Renal cortex interstitium (tissue), 11 donors: ENCODE measurements around the gene CCDC15. TPM values are rescaled to one million over a fixed set of nuclear protein-coding genes. Genes with fewer than 3 reads are reported as not detected.
"Not testable (repeated sequence)": the region's sequence is repeated elsewhere in the genome, so short reads cannot be mapped to it uniquely, and the experiment has no call there.

Source experiments
- DNase-seq, 11 donors: peaks; one replicate each; pipeline ENCODE4 v3.0.0-alpha.2; 2013; ENCODE audit warnings: low read depth in 9 of 11, low spot score in 4 of 11; ENCODE audit errors: extremely low read depth in 1 of 11
- polyA plus RNA-seq, 3 donors: library from polyadenylated mRNA; unstranded; fragments of 120-200 nt; gene quantifications; one replicate each; pipeline ENCODE4 v1.2.1, GENCODE V29; 2013; ENCODE audit not compliant: insufficient read length in 3 of 3

Gene CCDC15
- polyA plus RNA-seq, 3 donors, result 3.6 to 4.1 (median 4.0) TPM

DNA sequence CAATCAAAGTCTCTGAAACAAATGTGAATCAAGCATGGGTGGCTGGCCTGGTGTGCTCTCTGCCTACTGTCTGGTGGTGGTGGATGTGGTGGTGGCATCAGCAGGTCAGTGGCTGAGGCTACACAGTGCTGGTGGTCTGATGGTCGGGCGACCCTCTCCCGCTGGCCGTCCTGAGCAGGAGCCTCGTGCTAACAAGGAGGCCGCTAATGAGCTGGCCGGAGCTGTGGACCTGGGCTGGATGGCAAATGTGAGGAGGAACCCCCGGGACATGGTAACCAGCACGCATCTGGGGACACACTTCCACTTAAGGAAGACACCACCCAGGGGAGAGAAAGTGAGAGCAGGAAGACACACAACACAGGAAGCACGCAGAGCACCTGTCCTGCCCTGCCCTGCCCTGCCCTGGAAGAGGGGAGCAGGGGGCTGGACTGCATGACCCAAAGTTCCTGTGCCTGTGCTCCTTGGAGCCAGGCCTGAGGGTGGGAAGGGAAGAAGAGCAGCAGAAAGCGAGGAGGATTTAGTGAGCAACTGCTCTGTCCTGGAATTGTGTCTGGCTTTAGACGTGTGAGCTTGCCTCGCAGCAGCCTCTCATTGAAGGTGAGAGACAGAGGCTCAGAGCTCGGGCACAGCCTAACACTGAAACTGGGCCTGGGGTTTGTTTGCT is 132.8 kb downstream of the CCDC15 start:
- no peak for DNase-seq

DNA sequence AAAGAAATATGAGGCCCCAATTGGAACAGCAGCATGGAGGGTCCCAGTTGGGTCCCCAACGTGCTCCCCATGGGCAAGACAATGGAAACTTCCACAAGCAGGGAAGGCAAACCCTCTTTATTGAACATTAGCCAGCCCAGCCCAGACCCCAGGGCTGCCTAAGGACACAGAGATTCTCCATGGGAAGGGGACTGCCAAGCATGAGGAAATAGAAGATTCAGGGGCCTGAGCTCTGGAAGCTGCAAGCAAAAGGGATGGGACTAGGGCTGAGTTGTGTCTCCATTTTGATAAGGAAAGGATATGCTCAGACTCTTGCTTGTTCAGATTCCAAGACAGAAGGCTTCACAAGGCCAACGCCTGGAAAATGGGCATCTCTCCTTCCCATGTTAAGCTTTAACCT is 134.1 kb downstream of the CCDC15 start:
- no peak for DNase-seq

DNA sequence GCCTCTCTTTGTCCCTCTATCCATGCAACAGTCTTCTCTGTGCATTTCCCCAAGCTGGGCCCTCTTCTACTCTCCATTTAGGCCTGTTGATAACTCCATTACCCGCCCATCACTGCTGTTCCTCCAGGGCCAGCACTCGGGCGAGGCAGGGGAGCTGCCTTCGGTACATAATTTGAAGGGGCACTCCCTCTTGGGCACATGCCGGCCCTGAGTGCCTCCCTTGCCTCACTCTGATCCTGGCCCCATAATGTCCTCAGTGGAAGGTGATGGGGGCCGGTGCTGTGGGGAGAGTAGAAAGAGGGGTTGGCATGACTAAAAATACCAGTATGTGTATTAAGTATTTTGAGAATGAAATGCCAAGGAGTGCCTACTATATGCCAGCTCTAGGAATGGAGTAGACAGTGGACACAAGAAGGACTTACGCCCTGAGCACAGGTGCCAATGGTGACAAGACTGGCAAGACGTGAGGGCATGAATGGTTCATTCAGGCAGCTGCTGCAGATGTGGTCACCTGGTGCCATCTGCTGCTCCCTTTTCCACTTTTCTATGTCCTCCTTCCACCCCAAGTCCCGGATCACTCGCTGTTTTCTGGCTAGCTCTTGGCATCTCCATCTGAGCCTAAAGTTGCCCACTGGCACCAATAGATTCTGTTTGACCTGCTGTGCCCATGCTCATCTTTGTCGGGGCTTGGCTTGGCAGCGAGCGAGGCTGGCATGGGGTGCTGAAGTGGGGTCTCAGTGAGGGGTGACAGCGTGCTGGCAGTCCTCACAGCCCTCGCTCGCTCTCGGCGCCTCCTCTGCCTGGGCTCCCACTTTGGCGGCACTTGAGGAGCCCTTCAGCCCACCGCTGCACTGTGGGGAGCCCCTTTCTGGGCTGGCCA is 134.8 kb downstream of the CCDC15 start:
- no peak for DNase-seq

DNA sequence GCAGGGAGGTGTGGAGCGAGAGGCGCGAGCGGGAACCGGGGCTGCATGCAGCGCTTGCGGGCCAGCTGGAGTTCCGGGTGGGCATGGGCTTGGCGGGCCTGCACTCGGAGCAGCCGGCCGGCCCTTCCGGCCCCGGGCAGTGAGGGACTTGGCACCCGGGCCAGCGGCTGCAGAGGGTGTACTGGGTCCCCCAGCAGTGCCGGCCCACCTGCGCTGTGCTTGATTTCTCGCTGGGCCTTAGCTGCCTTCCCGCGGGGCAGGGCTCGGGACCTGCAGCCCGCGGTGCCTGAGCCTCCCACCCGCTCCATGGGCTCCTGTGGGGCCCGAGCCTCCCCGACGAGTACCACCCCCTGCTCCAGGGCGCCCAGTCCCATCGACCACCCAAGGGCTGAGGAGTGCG is 135.5 kb downstream of the CCDC15 start:
- DNase-seq, result not testable (repeated sequence)

DNA sequence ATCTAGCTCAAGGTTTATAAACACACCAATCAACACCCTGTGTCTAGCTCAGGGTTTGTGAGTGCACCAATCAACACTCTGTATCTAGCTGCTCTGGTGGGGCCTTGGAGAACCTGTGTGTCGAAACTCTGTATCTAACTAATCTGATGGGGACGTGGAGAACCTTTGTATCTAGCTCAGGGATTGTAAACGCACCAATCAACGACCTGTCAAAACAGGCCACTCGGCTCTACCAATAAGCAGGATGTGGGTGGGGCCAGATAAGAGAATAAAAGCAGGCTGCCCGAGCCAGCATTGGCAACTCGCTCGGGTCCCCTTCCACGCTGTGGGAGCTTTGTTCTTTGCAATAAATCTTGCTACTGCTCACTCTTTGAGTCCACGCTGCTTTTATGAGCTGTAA is 136.1 kb downstream of the CCDC15 start:
- DNase-seq, result not testable (repeated sequence)

DNA sequence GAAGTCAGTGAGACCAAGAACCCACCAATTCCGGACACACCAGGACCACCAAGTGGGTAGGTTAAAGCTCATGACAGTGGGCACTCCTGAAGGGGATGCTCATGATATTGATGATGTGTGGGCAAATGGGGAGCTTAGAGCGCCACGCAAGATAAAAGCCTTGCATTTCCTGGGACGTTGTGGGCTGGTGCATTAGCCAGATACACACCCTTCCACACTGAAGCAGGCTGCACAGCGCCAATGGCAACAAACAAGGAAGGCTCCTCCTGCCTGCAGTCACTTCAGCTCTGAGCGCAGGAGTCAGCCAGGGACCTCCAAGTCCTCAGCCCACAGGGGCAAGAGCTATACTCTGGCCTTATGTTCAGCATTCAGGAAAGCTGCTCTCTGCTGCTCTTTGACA is 136.8 kb downstream of the CCDC15 start:
- DNase-seq, result no peak

Other genes starting within 250 kb of the CCDC15 start
- 10 to 100 TPM; 14.3 to 26.3 (median 18.8) TPM for gene NRGN, start 214.3 kb upstream of the CCDC15 start, polyA plus RNA-seq
- gene VSIG2, start 201.9 kb upstream of the CCDC15 start, polyA plus RNA-seq, result 1 to 10 TPM; 4.9 to 7.1 (median 5.9) TPM
- gene ESAM, start 191.9 kb upstream of the CCDC15 start, polyA plus RNA-seq, result 10 to 100 TPM; 56.1 to 72.4 (median 68.1) TPM
- 10 to 100 TPM; 26.5 to 42.6 (median 30.0) TPM for gene MSANTD2, start 153.8 kb upstream of the CCDC15 start, polyA plus RNA-seq
- gene ROBO3, start 88.8 kb upstream of the CCDC15 start, polyA plus RNA-seq, result 10 to 100 TPM; 18.6 to 34.6 (median 22.7) TPM
- gene ROBO4, start 56.3 kb upstream of the CCDC15 start, polyA plus RNA-seq, result 10 to 100 TPM; 16.2 to 21.6 (median 20.0) TPM
- gene HEPN1, start 35.0 kb upstream of the CCDC15 start, polyA plus RNA-seq, result 1 to 10 TPM in 2 of 3 donors, under 1 TPM in 1; 0.91 to 1.9 (median 1.1) TPM
- 1 to 10 TPM; 1.5 to 3.1 (median 1.7) TPM for gene HEPACAM, start 18.2 kb upstream of the CCDC15 start, polyA plus RNA-seq
- gene SLC37A2, start 109.1 kb downstream of the CCDC15 start, polyA plus RNA-seq, result 1 to 10 TPM in 2 of 3 donors, under 1 TPM in 1; 0.95 to 3.0 (median 3.0) TPM
- 10 to 100 TPM; 49.3 to 55.9 (median 53.8) TPM for gene TMEM218, start 157.4 kb downstream of the CCDC15 start, polyA plus RNA-seq
- gene PKNOX2, start 210.5 kb downstream of the CCDC15 start, polyA plus RNA-seq, result 10 to 100 TPM; 12.4 to 14.6 (median 13.9) TPM